WTC11 (cell line): ENCODE data around the gene ZCCHC7. TPM values are rescaled to one million over a fixed set of nuclear protein-coding genes. Genes with fewer than 3 reads are reported as not detected.

Source experiments
- ATAC-seq: fragments of 200-7000 bp; cut with Tn5 transposase; 2 replicates; pipeline ENCODE4 v1.10.0; 2021; ENCODE audit warnings: mild to moderate bottlenecking, moderate library complexity
- CTCF ChIA-PET: fragments of 300-600 bp; sonication (Branson Sonifier 250); formaldehyde crosslinking; loops from one replicate; lab custom pipeline; 2021; ENCODE audit warnings: antibody characterized with exemption; lab: Charles Lee
- POLR2A ChIA-PET: fragments of 350-600 bp; sonication (Branson Sonifier 250); formaldehyde crosslinking; loops from one replicate; lab custom pipeline; 2021; ENCODE audit warnings: antibody characterized with exemption; lab: Charles Lee
- DNase-seq: peaks from one replicate; pipeline ENCODE4 v3.0.0; 2021; ENCODE audit warnings: low spot score
- H3K27ac Mint-ChIP-seq: 2 replicates; pipeline ENCODE4 v1.8.0; 2021; ENCODE audit warnings: mixed read lengths
- H3K27me3 Mint-ChIP-seq: 2 replicates; pipeline ENCODE4 v1.8.0; 2021; ENCODE audit warnings: low read depth, mild to moderate bottlenecking, moderate library complexity, mixed read lengths
- H3K36me3 Mint-ChIP-seq: 2 replicates; pipeline ENCODE4 v1.8.0; 2021; ENCODE audit warnings: mixed read lengths
- H3K4me1 Mint-ChIP-seq: 2 replicates; pipeline ENCODE4 v1.8.0; 2022; ENCODE audit warnings: mixed read lengths
- H3K4me3 Mint-ChIP-seq: 2 replicates; pipeline ENCODE4 v1.8.0; 2021; ENCODE audit warnings: mild to moderate bottlenecking, moderate library complexity, mixed read lengths
- H3K9me3 Mint-ChIP-seq: 2 replicates; pipeline ENCODE4 v1.8.0; 2021; ENCODE audit warnings: mixed read lengths
- AR ChIP-seq: fragments of 250-450 bp; sonication (Bioruptor Pico); IDR thresholded peaks from 2 replicates; pipeline ENCODE4 v1.9.0; 2021; ENCODE audit warnings: mild to moderate bottlenecking
- ARID4B ChIP-seq: sonication (generic); formaldehyde crosslinking; IDR thresholded peaks from 2 replicates; pipeline ENCODE4 v1.8.0; 2023; ENCODE audit warnings: missing genetic modification reagents, mild to moderate bottlenecking, borderline replicate concordance
- ELF4 ChIP-seq: sonication (generic); formaldehyde crosslinking; IDR thresholded peaks from 2 replicates; pipeline ENCODE4 v1.8.1; 2022; ENCODE audit warnings: low read depth, mild to moderate bottlenecking, moderate library complexity, missing genetic modification reagents
- FOXJ3 ChIP-seq: sonication (generic); formaldehyde crosslinking; IDR thresholded peaks from 2 replicates; pipeline ENCODE4 v1.9.0; 2021; ENCODE audit warnings: missing genetic modification reagents, mild to moderate bottlenecking, borderline replicate concordance
- HMGA2 ChIP-seq: fragments of 250-450 bp; sonication (Bioruptor Pico); IDR thresholded peaks from 2 replicates; pipeline ENCODE4 v1.4.0; 2021; ENCODE audit warnings: mild to moderate bottlenecking, moderate library complexity
- NR1H2 ChIP-seq: sonication (generic); formaldehyde crosslinking; IDR thresholded peaks from 2 replicates; pipeline ENCODE4 v1.9.0; 2021; ENCODE audit warnings: mild to moderate bottlenecking, moderate library complexity, missing genetic modification reagents
- NR2C2 ChIP-seq: sonication (generic); formaldehyde crosslinking; IDR thresholded peaks from 2 replicates; pipeline ENCODE4 v1.8.0; 2022; ENCODE audit warnings: mild to moderate bottlenecking, missing genetic modification reagents
- PRRX2 ChIP-seq: fragments of 250-450 bp; sonication (Bioruptor Pico); IDR thresholded peaks from 2 replicates; pipeline ENCODE4 v1.8.0; 2021; ENCODE audit warnings: mild to moderate bottlenecking
- RELA ChIP-seq: sonication (generic); formaldehyde crosslinking; IDR thresholded peaks from 2 replicates; pipeline ENCODE4 v1.8.1; 2022; ENCODE audit warnings: missing genetic modification reagents, mild to moderate bottlenecking, borderline replicate concordance
- RORB ChIP-seq: fragments of 250-450 bp; sonication (Bioruptor Pico); IDR thresholded peaks from 2 replicates; pipeline ENCODE4 v1.9.0; 2021; ENCODE audit warnings: mild to moderate bottlenecking
- SMAD3 ChIP-seq: sonication (generic); formaldehyde crosslinking; IDR thresholded peaks from 2 replicates; pipeline ENCODE4 v1.8.0; 2022; ENCODE audit warnings: missing genetic modification reagents, mild to moderate bottlenecking, borderline replicate concordance
- SMAD4 ChIP-seq: sonication (generic); formaldehyde crosslinking; IDR thresholded peaks from 2 replicates; pipeline ENCODE4 v1.8.0; 2022; ENCODE audit warnings: mild to moderate bottlenecking, missing genetic modification reagents
- SOX15 ChIP-seq: fragments of 250-450 bp; sonication (Bioruptor Pico); IDR thresholded peaks from 2 replicates; pipeline ENCODE4 v1.9.0; 2021; ENCODE audit warnings: mild to moderate bottlenecking
- ZNF396 ChIP-seq: fragments of 250-450 bp; sonication (Bioruptor Pico); IDR thresholded peaks from 2 replicates; pipeline ENCODE4 v1.8.0; 2021; ENCODE audit warnings: mild to moderate bottlenecking, moderate library complexity, borderline replicate concordance
- ZNF425 ChIP-seq: fragments of 250-450 bp; sonication (Bioruptor Pico); conservative IDR thresholded peaks from 2 replicates; pipeline ENCODE4 v1.9.0; 2021; ENCODE audit warnings: mild to moderate bottlenecking
- total RNA-seq: library from RNA; stranded (reverse); gene quantifications from 3 replicates; pipeline ENCODE4 v1.2.3, GENCODE V29; 2021

The ZCCHC7 gene
- total RNA-seq, 1 experiment from 2014 or later: 30.1 TPM

GRCh38 chr9:37341704-37342103 is 221.3 kb downstream of the ZCCHC7 start:
- no peak for TF ChIP-seq RORB (CRISPR knock-in tag)
- TF ChIP-seq FOXJ3: no peak
- no peak for TF ChIP-seq ARID4B (CRISPR knock-in tag)
- TF ChIP-seq AR: no peak
- no peak for TF ChIP-seq SOX15 (CRISPR knock-in tag)
- no peak for TF ChIP-seq SMAD3 (CRISPR knock-in tag)
- TF ChIP-seq, all 79 proteins: peak for 0
- no peaks in the 10 kb centered on the region for H3K27me3 Mint-ChIP-seq
- H3K4me1 Mint-ChIP-seq: peaks cover 34% of the 10 kb centered on the region
- no peak for ATAC-seq
- H3K27ac Mint-ChIP-seq: no peak overlapping the region
- H3K4me3 Mint-ChIP-seq: no peak overlapping the region
- ChIA-PET CTCF (interaction anchor here (0.8 to 1.0 kb wide), 3 partner anchors 17 to 316 kb away, joined by 3 read pairs; no protein-coding TSS in a partner anchor), POLR2A (no interaction called here)
- no peaks in the 10 kb centered on the region for H3K9me3 Mint-ChIP-seq
- no peak for DNase-seq
- no peaks in the 10 kb centered on the region for H3K36me3 Mint-ChIP-seq

GRCh38 chr9:37342493-37342892 is 222.1 kb downstream of the ZCCHC7 start:
- H3K9me3 Mint-ChIP-seq: no peaks in the 10 kb centered on the region
- no peaks in the 10 kb centered on the region for H3K27me3 Mint-ChIP-seq
- ChIA-PET CTCF (interaction anchor here (1.0 kb wide), 1 partner anchor 18 kb away, joined by 3 read pairs; no protein-coding TSS in a partner anchor), POLR2A (no interaction called here)
- peaks cover 28% of the 10 kb centered on the region for H3K4me1 Mint-ChIP-seq
- H3K27ac Mint-ChIP-seq: no peak overlapping the region
- ATAC-seq: no peak
- DNase-seq: no peak
- H3K36me3 Mint-ChIP-seq: no peaks in the 10 kb centered on the region
- TF ChIP-seq NR1H2 (CRISPR knock-in tag) (no peak), RELA (CRISPR knock-in tag) (no peak), HMGA2 (CRISPR knock-in tag) (no peak), ZNF425 (CRISPR knock-in tag) (no peak), ZNF396 (CRISPR knock-in tag) (no peak), PRRX2 (CRISPR knock-in tag) (no peak), SMAD4 (CRISPR knock-in tag) (no peak), NR2C2 (CRISPR knock-in tag) (no peak), SMAD3 (CRISPR knock-in tag) (no peak), ELF4 (CRISPR knock-in tag) (no peak)
- H3K4me3 Mint-ChIP-seq: no peak overlapping the region
